KMS-11 (cell line): Measurements from ENCODE around the gene ZBTB7C.

Experiments
- H2AFZ ChIP-seq: fragments of 200-600 bp; sonication (generic); 2 replicates; pipeline ENCODE4 v1.6.1; 2016; ENCODE audit warnings: antibody characterized with exemption, mixed run types, low read depth
- H3K27ac ChIP-seq: fragments of 200-600 bp; sonication (generic); 2 replicates; pipeline ENCODE4 v1.6.1; 2016; ENCODE audit warnings: mild to moderate bottlenecking, mixed run types
- H3K27me3 ChIP-seq: fragments of 200-600 bp; sonication (generic); 2 replicates; pipeline ENCODE4 v1.6.1; 2017; ENCODE audit warnings: mild to moderate bottlenecking, low read depth, mixed run types, moderate library complexity; ENCODE audit not compliant: insufficient read depth
- H3K36me3 ChIP-seq: fragments of 200-600 bp; sonication (generic); 2 replicates; pipeline ENCODE4 v1.6.1; 2017; ENCODE audit warnings: mild to moderate bottlenecking, mixed run types; ENCODE audit not compliant: insufficient read depth
- H3K4me1 ChIP-seq: fragments of 200-600 bp; sonication (generic); 2 replicates; pipeline ENCODE4 v1.6.1; 2016; ENCODE audit warnings: mild to moderate bottlenecking, low read depth, mixed run types; ENCODE audit not compliant: poor library complexity, severe bottlenecking
- H3K4me2 ChIP-seq: fragments of 200-600 bp; sonication (generic); 2 replicates; pipeline ENCODE4 v1.7.0; 2016; ENCODE audit warnings: mild to moderate bottlenecking, mixed run types
- H3K4me3 ChIP-seq: fragments of 200-600 bp; sonication (generic); IDR thresholded peaks from 2 replicates; pipeline ENCODE4 v1.6.1; 2017; ENCODE audit warnings: low read depth, low read length, mixed read lengths; ENCODE audit not compliant: insufficient read depth
- H3K79me2 ChIP-seq: fragments of 200-600 bp; sonication (generic); 2 replicates; pipeline ENCODE4 v1.6.1; 2016; ENCODE audit warnings: low read depth, mixed run types; ENCODE audit not compliant: insufficient read depth
- H3K9ac ChIP-seq: fragments of 200-600 bp; sonication (generic); 2 replicates; pipeline ENCODE4 v1.6.1; 2016; ENCODE audit warnings: mild to moderate bottlenecking, mixed run types
- H4K20me1 ChIP-seq: fragments of 200-600 bp; sonication (generic); 2 replicates; pipeline ENCODE4 v1.6.1; 2016; ENCODE audit warnings: mild to moderate bottlenecking, mixed run types; ENCODE audit not compliant: insufficient read depth
- TF ChIP-seq, protein P1 (sequence below): fragments of 200-600 bp; sonication (generic); conservative IDR thresholded peaks from 2 replicates; pipeline ENCODE4 v1.6.1; 2017; ENCODE audit warnings: low read depth, mild to moderate bottlenecking, antibody characterized with exemption, low read length, moderate library complexity, mixed read lengths

ZBTB7C gene

DNA sequence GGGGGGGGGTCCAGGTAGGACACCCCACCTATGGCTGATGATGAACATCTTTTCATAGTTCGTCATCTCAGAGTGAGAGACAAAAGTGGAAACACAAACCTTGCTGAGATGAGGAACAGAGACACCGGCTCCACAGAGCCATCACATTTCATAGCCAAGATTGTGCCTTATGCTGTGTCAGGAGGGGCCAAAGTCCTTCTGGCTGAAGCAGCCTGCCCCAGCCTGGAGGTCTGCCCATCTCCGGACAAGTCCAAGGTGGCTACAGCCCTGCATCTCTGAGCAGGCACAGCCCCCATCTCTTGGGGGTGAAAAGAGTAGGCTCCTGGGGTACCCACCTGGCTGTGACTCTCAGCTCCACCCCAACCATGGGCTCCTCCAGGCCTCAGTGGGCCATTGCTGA lies 70.3 kb downstream of the ZBTB7C start:
- Histone ChIP-seq H3K27ac (no peak overlapping the region), H4K20me1 (no peaks in the 10 kb centered on the region), H3K9ac (no peak overlapping the region), H3K36me3 (no peaks in the 10 kb centered on the region), H3K27me3 (no peaks in the 10 kb centered on the region), H3K4me2 (no peak overlapping the region), H3K4me1 (no peaks in the 10 kb centered on the region), H3K4me3 (no peak overlapping the region), H2AFZ (no peak overlapping the region), H3K79me2 (no peaks in the 10 kb centered on the region)
- TF ChIP-seq, protein P1, sequence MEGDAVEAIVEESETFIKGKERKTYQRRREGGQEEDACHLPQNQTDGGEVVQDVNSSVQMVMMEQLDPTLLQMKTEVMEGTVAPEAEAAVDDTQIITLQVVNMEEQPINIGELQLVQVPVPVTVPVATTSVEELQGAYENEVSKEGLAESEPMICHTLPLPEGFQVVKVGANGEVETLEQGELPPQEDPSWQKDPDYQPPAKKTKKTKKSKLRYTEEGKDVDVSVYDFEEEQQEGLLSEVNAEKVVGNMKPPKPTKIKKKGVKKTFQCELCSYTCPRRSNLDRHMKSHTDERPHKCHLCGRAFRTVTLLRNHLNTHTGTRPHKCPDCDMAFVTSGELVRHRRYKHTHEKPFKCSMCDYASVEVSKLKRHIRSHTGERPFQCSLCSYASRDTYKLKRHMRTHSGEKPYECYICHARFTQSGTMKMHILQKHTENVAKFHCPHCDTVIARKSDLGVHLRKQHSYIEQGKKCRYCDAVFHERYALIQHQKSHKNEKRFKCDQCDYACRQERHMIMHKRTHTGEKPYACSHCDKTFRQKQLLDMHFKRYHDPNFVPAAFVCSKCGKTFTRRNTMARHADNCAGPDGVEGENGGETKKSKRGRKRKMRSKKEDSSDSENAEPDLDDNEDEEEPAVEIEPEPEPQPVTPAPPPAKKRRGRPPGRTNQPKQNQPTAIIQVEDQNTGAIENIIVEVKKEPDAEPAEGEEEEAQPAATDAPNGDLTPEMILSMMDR: no peak

DNA sequence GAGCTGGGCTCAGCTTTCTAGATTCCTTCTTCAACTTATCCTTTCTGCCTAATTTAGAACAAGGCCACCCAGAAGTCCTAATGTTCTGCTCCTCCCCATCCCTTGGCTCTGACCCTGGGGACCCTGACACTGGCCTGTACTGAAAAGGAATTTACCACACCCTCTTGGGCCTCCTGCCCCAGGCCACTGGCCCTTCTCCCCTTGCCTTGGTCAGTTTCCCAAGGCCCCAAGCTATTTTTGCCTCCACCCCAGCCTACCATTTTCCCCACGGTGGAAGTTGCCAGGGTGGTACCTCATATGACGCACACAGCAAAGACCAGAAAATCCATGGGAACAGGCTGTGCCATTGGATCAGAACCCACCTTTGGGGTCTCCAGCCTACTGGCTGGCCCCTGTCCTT lies 72.1 kb downstream of the ZBTB7C start:
- H3K27ac ChIP-seq: no peak overlapping the region
- H2AFZ ChIP-seq: no peak overlapping the region
- TF ChIP-seq, protein P1: no peak
- no peak overlapping the region for H3K4me3 ChIP-seq
- H3K79me2 ChIP-seq: no peaks in the 10 kb centered on the region
- no peaks in the 10 kb centered on the region for H3K36me3 ChIP-seq
- H3K9ac ChIP-seq: no peak overlapping the region
- H3K4me2 ChIP-seq: no peak overlapping the region
- H3K27me3 ChIP-seq: no peaks in the 10 kb centered on the region
- no peaks in the 10 kb centered on the region for H4K20me1 ChIP-seq
- no peaks in the 10 kb centered on the region for H3K4me1 ChIP-seq

DNA sequence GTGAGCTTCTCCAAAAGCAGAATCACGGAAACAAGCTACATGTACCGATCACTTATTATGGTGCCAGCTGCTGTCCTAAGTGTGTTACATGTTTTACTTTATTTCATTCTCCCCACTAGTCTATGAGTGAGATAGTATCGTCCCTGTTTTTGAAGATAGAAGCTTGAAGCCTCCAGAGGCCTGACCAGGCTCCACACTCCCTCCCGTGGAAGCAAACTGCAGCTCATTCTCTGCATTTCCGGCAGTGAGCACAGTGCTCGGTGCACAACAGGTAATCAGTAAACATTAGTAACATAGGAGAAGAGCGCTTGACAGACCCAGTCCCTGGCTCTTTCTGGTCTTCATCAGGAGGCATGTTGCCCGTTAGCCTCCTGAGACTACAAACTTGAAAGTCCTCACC lies 72.9 kb downstream of the ZBTB7C start:
- Histone ChIP-seq H3K79me2 (no peaks in the 10 kb centered on the region), H3K4me2 (no peak overlapping the region), H2AFZ (no peak overlapping the region), H3K9ac (no peak overlapping the region), H3K27ac (no peak overlapping the region), H4K20me1 (no peaks in the 10 kb centered on the region), H3K27me3 (no peaks in the 10 kb centered on the region), H3K4me1 (no peaks in the 10 kb centered on the region), H3K4me3 (no peak overlapping the region), H3K36me3 (no peaks in the 10 kb centered on the region)
- TF ChIP-seq, protein P1: no peak

DNA sequence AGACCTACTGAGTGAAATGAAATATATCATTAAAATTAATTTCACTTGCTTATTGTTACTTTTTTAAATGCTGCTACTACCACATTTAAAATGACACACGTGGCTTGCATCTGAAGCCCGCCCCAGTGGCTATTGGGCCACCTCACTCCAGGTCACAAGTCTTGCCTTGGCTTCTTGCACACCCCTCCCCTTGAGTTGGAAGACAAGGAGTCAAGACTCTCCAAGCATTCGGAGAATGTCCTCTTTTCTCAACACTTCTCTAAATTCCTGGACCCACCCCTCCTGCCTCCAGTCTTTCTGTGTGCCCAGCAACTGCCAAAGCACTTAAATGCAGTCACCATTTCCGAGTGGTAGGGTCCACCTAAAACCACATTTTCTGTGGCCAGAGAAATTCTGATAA lies 73.4 kb downstream of the ZBTB7C start:
- Histone ChIP-seq H3K9ac (no peak overlapping the region), H3K27ac (no peak overlapping the region), H3K4me2 (no peak overlapping the region), H2AFZ (no peak overlapping the region), H3K36me3 (no peaks in the 10 kb centered on the region), H4K20me1 (no peaks in the 10 kb centered on the region), H3K79me2 (no peaks in the 10 kb centered on the region), H3K4me1 (no peaks in the 10 kb centered on the region), H3K4me3 (no peak overlapping the region), H3K27me3 (no peaks in the 10 kb centered on the region)
- TF ChIP-seq, protein P1: no peak

DNA sequence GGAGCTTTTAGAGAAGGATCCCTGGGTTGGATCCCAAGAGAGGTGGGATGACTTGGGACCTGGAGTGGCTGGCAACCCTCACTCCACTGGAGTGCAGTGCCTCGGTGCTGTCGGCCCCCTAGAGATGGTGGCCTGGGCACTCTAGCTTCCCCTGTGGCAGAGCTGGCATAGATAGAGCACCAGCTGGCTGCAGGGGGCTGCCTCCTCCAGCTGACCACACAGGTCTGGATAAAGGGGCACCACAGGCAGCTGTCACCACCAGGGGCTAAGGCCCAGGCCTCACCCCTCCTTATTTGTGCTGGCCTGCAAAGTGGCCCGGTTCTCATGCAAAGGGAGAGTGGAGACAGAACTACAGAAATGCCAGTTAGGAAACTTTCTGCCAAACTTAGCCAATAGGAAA lies 74.3 kb downstream of the ZBTB7C start:
- no peak overlapping the region for H3K4me2 ChIP-seq
- no peak overlapping the region for H3K27ac ChIP-seq
- H3K4me1 ChIP-seq: no peaks in the 10 kb centered on the region
- no peaks in the 10 kb centered on the region for H3K79me2 ChIP-seq
- no peaks in the 10 kb centered on the region for H3K36me3 ChIP-seq
- H2AFZ ChIP-seq: no peak overlapping the region
- no peaks in the 10 kb centered on the region for H3K27me3 ChIP-seq
- no peak overlapping the region for H3K4me3 ChIP-seq
- no peak overlapping the region for H3K9ac ChIP-seq
- H4K20me1 ChIP-seq: no peaks in the 10 kb centered on the region
- TF ChIP-seq, protein P1: no peak
